ENCODE results near the gene RNU11. TPM values are rescaled to one million over a fixed set of nuclear protein-coding genes. Genes with fewer than 3 reads are reported as not detected.

The RNU11 gene
- total RNA-seq, 1 experiment from 2014 or later: not detected

- Mint-ChIP-seq H3K9me3 (no peaks in the 10 kb centered on the region), H3K4me3 (no peak overlapping the region), H3K36me3 (ENCODE audit: insufficient read depth in 1 of 3, low read depth in 3 of 3) (peaks cover 0 to 5% (median under 1%) of the 10 kb centered on the region in 3 experiments; a peak in 2 of 7 replicates), H3K4me1 (peaks cover 5 to 8% of the 10 kb centered on the region in 2 experiments; a peak in 2 of 4 replicates), H3K27me3 (ENCODE audit: low read depth) (no peaks in the 10 kb centered on the region), H3K27ac (no peak overlapping the region; a peak in 2 of 7 replicates)
- Histone ChIP-seq H3K56ac (ENCODE audit: insufficient read length, low read depth, low read length) (no peak overlapping the region), H3K4me1 (ENCODE audit: insufficient read depth, low read length) (no peaks in the 10 kb centered on the region; the same call in 1 of the 2 replicates), H2BK20ac (ENCODE audit: low read depth, low read length, poor library complexity, severe bottlenecking) (no peak overlapping the region), H2BK5ac (ENCODE audit: insufficient read length, low read length) (no peak overlapping the region), H3K18ac (ENCODE audit: insufficient read length, low read depth, low read length) (no peak overlapping the region), H3K79me1 (ENCODE audit: insufficient read depth, low read depth, low read length, poor library complexity, severe bottlenecking) (peaks cover 10% of the 10 kb centered on the region), H4K5ac (ENCODE audit: insufficient read length, low read depth, low read length) (no peak overlapping the region), H3K9ac (ENCODE audit: extremely low read depth, insufficient read length, low read length) (no peak overlapping the region), H4K8ac (replicated peaks; ENCODE audit: insufficient read length, low read depth, low read length) (no peak overlapping the region), H3K9me3 (ENCODE audit: control insufficient read depth, low read depth, low read length) (no peaks in the 10 kb centered on the region), H4K20me1 (ENCODE audit: control insufficient read depth, insufficient read depth, insufficient read length) (no peaks in the 10 kb centered on the region), H3K79me2 (ENCODE audit: insufficient read depth, low read length) (peaks cover 3% of the 10 kb centered on the region), H2BK120ac (ENCODE audit: low read depth, low read length, poor library complexity, severe bottlenecking) (no peak overlapping the region), H2BK12ac (ENCODE audit: insufficient read length, low read depth, low read length) (no peak overlapping the region), H3K4ac (ENCODE audit: low read depth, low read length) (no peak overlapping the region), H3K23ac (ENCODE audit: insufficient read length, low read depth, low read length) (no peak overlapping the region), H3K4me2 (ENCODE audit: insufficient read depth, insufficient read length, low read length) (no peak overlapping the region), H3K27me3 (ENCODE audit: insufficient read depth, low read length) (no peaks in the 10 kb centered on the region), H2BK15ac (ENCODE audit: low read depth, low read length) (no peak overlapping the region), H3T11ph (ENCODE audit: low read length) (no peak overlapping the region), H3K14ac (ENCODE audit: insufficient read depth, low read length) (no peak overlapping the region), H2AK5ac (ENCODE audit: insufficient read length, low read length) (no peak overlapping the region), H3K27ac (ENCODE audit: insufficient read length, low read depth, low read length) (no peak overlapping the region), H3K23me2 (ENCODE audit: insufficient read length, low read depth, low read length, poor library complexity, severe bottlenecking) (no peaks in the 10 kb centered on the region), H4K91ac (ENCODE audit: insufficient read length, low read depth, low read length) (no peak overlapping the region), H2AFZ (ENCODE audit: low read length) (no peak overlapping the region)
- TF ChIP-seq CTCF (conservative IDR thresholded peaks at IDR 0.05): no peak
- DNase-seq: no peak
These were observed 27.5 kb downstream of the RNU11 start for GRCh38 chr1:28675924-28676257.

Measured in H9 (cell line).